ENCODE results near the gene MAPK14. TPM values are rescaled to one million over a fixed set of nuclear protein-coding genes. Genes with fewer than 3 reads are reported as not detected.

MAPK14 gene
- polyA plus RNA-seq, 2 of the 4 experiments (the other 2 are of a cell fraction): 19.4 to 36.7 TPM

- 64% methylated on average over 12 of the region's 44 CpGs for WGBS (ENCODE audit: missing lambda C conversion rate)
- H3K27ac ChIP-seq: no peak within 1 kb of the TSS
- POLR2A ChIA-PET: no interaction called here
- no peak for DNase-seq (ENCODE audit: low read depth in 1 of 2, low spot score in 1 of 2)
- FAIRE-seq: no peak
- no peak for ATAC-seq
- CTCF ChIA-PET: interaction anchor here (2.9 kb wide), 1 partner anchor 71 kb away, joined by 13 read pairs; no protein-coding TSS in a partner anchor
- H3K4me3 ChIP-seq: no peak within 1 kb of the TSS
- no peaks in the 10 kb centered on the region for H3K9me3 ChIP-seq
- H3K4me1 ChIP-seq: no peaks in the 10 kb centered on the region
- TF ChIP-seq MYC (IDR thresholded peaks at IDR 0.05; ENCODE audit: borderline replicate concordance, low read length) (no peak), KDM1A (IDR thresholded peaks at IDR 0.05; ENCODE audit: low read depth) (no peak), RNF2 (IDR thresholded peaks at IDR 0.05; ENCODE audit: borderline replicate concordance, low read depth) (no peak), BHLHE40 (IDR thresholded peaks at IDR 0.05; ENCODE audit: low read depth, low read length) (no peak), ZNF302 (CRISPR knock-in tag; IDR thresholded peaks at IDR 0.05) (no peak), EHMT2 (IDR thresholded peaks at IDR 0.05; ENCODE audit: low read depth) (no peak), HOXB13 (CRISPR knock-in tag; IDR thresholded peaks at IDR 0.05; ENCODE audit: low read depth) (no peak), CEBPB (IDR thresholded peaks at IDR 0.05) (no peak), JUN (IDR thresholded peaks at IDR 0.05) (no peak), RCOR1 (IDR thresholded peaks at IDR 0.05; ENCODE audit: low read depth, low read length) (no peak), CHD2 (IDR thresholded peaks at IDR 0.05; ENCODE audit: low read length, partially characterized antibody) (no peak)
- no peak within 1 kb of the TSS for H3K4me2 ChIP-seq
Observed at GRCh38 chr6:36023996-36024795, 3.4 kb upstream of the MAPK14 start, which contains the start of gene SLC26A8. TSS of gene SLC26A8 (minus strand) at chr6:36024641. CDS start at chr6:36019707, 4,934 bp downstream.

- Histone ChIP-seq H3K4me1 (peaks cover 7% of the 10 kb centered on the region; the same call in 1 of the 3 replicates), H3K9me3 (no peaks in the 10 kb centered on the region), H3K27ac (no peak overlapping the region), H3K4me2 (no peak overlapping the region), H3K4me3 (no peak overlapping the region)
- no peak for ATAC-seq
- 100% methylated on average over 1 of the region's 1 CpG for WGBS (ENCODE audit: missing lambda C conversion rate)
- DNase-seq (ENCODE audit: low read depth in 1 of 2, low spot score in 1 of 2): no peak
- no peak for FAIRE-seq
- TF ChIP-seq HOXA7 (CRISPR knock-in tag; IDR thresholded peaks at IDR 0.05) (no peak), SREBF2 (IDR thresholded peaks at IDR 0.05) (no peak), HDAC2 (IDR thresholded peaks at IDR 0.05) (no peak), BHLHE40 (IDR thresholded peaks at IDR 0.05; ENCODE audit: low read depth, low read length) (no peak), SMC3 (IDR thresholded peaks at IDR 0.05) (no peak), FOSL2 (IDR thresholded peaks at IDR 0.05) (no peak), FOSL2 (CRISPR knock-in tag; IDR thresholded peaks at IDR 0.05) (no peak), EHMT2 (IDR thresholded peaks at IDR 0.05; ENCODE audit: low read depth) (no peak), ATOH8 (CRISPR knock-in tag; IDR thresholded peaks at IDR 0.05; ENCODE audit: low read depth) (no peak)
- ChIA-PET CTCF (interaction anchor here (1.0 to 5.3 kb wide), 2 partner anchors 69 to 379 kb away, joined by 3 to 84 read pairs; no protein-coding TSS in a partner anchor), POLR2A (no interaction called here)
Observed at GRCh38 chr6:36025260-36025931, 2.2 kb upstream of the MAPK14 start.

- CTCF ChIA-PET: interaction anchor here (1.0 to 5.3 kb wide), 2 partner anchors 68 to 378 kb away, joined by 3 to 84 read pairs; no protein-coding TSS in a partner anchor
Observed at GRCh38 chr6:36025932-36026327, 1.7 kb upstream of the MAPK14 start.

More at GRCh38 chr6:36025932-36026327, 1.7 kb upstream of the MAPK14 start:
- FAIRE-seq (no peak), DNase-seq (ENCODE audit: low read depth in 1 of 2, low spot score in 1 of 2) (no peak), ATAC-seq (no peak)
- H3K4me1 ChIP-seq: peaks cover 10% of the 10 kb centered on the region; the same call in 1 of the 3 replicates
- no peak overlapping the region for H3K4me3 ChIP-seq
- WGBS (ENCODE audit: missing lambda C conversion rate): 21% methylated on average over 5 of the region's 5 CpGs
- TF ChIP-seq NFE2L2 (conservative IDR thresholded peaks at IDR 0.05; ENCODE audit: low read length) (no peak), FOXS1 (CRISPR knock-in tag; IDR thresholded peaks at IDR 0.05) (no peak)
- no peak overlapping the region for H3K27ac ChIP-seq
- POLR2A ChIA-PET: no interaction called here
- no peak overlapping the region for H3K4me2 ChIP-seq
- no peaks in the 10 kb centered on the region for H3K9me3 ChIP-seq
